OCI-LY1 (cell line): Measurements from ENCODE around the gene DRGX.

Experiments used
- CTCF ChIP-seq: fragments of 200-600 bp; sonication (generic), shearing (Covaris generic); IDR thresholded peaks from 2 replicates; pipeline ENCODE4 v1.5.1; 2017; ENCODE audit warnings: mild to moderate bottlenecking, antibody characterized with exemption, low read length, moderate library complexity, mixed read lengths
- EZH2 ChIP-seq: fragments of 200-600 bp; sonication (generic), shearing (Covaris generic); IDR thresholded peaks from 2 replicates; pipeline ENCODE4 v1.8.0; 2017; ENCODE audit warnings: borderline replicate concordance, mixed run types, mild to moderate bottlenecking, antibody characterized with exemption, low read length, moderate library complexity, mixed read lengths

GRCh38 chr10:49426490-49427360, 30.8 kb upstream of the DRGX start:
- TF ChIP-seq CTCF (no peak), EZH2 (no peak)
